Loucy (cell line): ENCODE results near the gene GBF1.

ENCODE experiments used
- H2AFZ ChIP-seq: fragments of 200-600 bp; sonication (generic); 2 replicates; pipeline ENCODE4 v1.6.0; 2016; ENCODE audit warnings: antibody characterized with exemption, mild to moderate bottlenecking, low read length, moderate library complexity
- H3F3A ChIP-seq: fragments of 200-600 bp; 2 replicates; pipeline ENCODE4 v1.6.0; 2016; ENCODE audit warnings: antibody characterized with exemption, low read depth, mild to moderate bottlenecking
- H3K27me3 ChIP-seq: fragments of 200-600 bp; sonication (generic); 2 replicates; pipeline ENCODE4 v1.6.1; 2014; ENCODE audit warnings: low read length, mild to moderate bottlenecking; ENCODE audit not compliant: insufficient read depth, poor library complexity, severe bottlenecking
- H3K36me3 ChIP-seq: fragments of 200-600 bp; sonication (generic); 2 replicates; pipeline ENCODE4 v1.6.1; 2016; ENCODE audit warnings: low read length; ENCODE audit not compliant: insufficient read depth
- H3K4me1 ChIP-seq: fragments of 200-600 bp; sonication (generic); 2 replicates; pipeline ENCODE4 v1.5.1; 2014; ENCODE audit warnings: low read length, mild to moderate bottlenecking; ENCODE audit not compliant: insufficient read depth, poor library complexity, severe bottlenecking
- H3K4me2 ChIP-seq: fragments of 200-600 bp; sonication (generic); 2 replicates; pipeline ENCODE4 v1.6.0; 2014; ENCODE audit warnings: antibody characterized with exemption, low read length, low read depth, mild to moderate bottlenecking; ENCODE audit not compliant: poor library complexity, severe bottlenecking
- H3K4me3 ChIP-seq: fragments of 200-600 bp; sonication (generic); 2 replicates; pipeline ENCODE4 v1.5.1; 2014; ENCODE audit warnings: low read length, mild to moderate bottlenecking, mixed read lengths; ENCODE audit not compliant: poor library complexity, severe bottlenecking
- H3K79me2 ChIP-seq: fragments of 200-600 bp; sonication (generic); 2 replicates; pipeline ENCODE4 v1.6.1; 2014; ENCODE audit warnings: low read length; ENCODE audit not compliant: insufficient read depth
- H3K9ac ChIP-seq: fragments of 200-600 bp; sonication (generic); 2 replicates; pipeline ENCODE4 v1.6.0; 2014; ENCODE audit warnings: mild to moderate bottlenecking, low read depth, low read length, moderate library complexity; ENCODE audit not compliant: poor library complexity, severe bottlenecking
- H3K9me2 ChIP-seq: fragments of 200-600 bp; sonication (generic); replicated peaks from 2 replicates; pipeline ENCODE4 v1.6.1; 2016; ENCODE audit warnings: low read depth, low read length, mixed read lengths
- H3K9me3 ChIP-seq: fragments of 200-600 bp; sonication (generic); 2 replicates; pipeline ENCODE4 v1.6.1; 2014; ENCODE audit warnings: mild to moderate bottlenecking, antibody characterized with exemption, low read length, low read depth; ENCODE audit not compliant: insufficient read depth
- H4K20me1 ChIP-seq: fragments of 200-600 bp; sonication (generic); 2 replicates; pipeline ENCODE4 v1.6.0; 2014; ENCODE audit warnings: antibody characterized with exemption, low read length, mild to moderate bottlenecking; ENCODE audit not compliant: insufficient read depth, poor library complexity, severe bottlenecking
- CTCF ChIP-seq: fragments of 200-600 bp; sonication (generic); conservative IDR thresholded peaks from 2 replicates; pipeline ENCODE4 v1.5.1; 2014; ENCODE audit warnings: mild to moderate bottlenecking, antibody characterized with exemption, low read length
- EZH2phosphoT487 ChIP-seq: fragments of 200-600 bp; IDR thresholded peaks from 2 replicates; pipeline ENCODE4 v1.6.1; 2018; ENCODE audit warnings: antibody characterized with exemption, mild to moderate bottlenecking, moderate library complexity, borderline replicate concordance

GBF1 gene

GRCh38 chr10:102220612-102221011 is 24.7 kb upstream of the GBF1 start:
- Histone ChIP-seq H2AFZ (no peak overlapping the region), H3K4me1 (peaks cover 5% of the 10 kb centered on the region), H3K4me3 (no peak overlapping the region), H3K27me3 (no peaks in the 10 kb centered on the region), H3F3A (no peaks in the 10 kb centered on the region), H3K9ac (no peak overlapping the region), H3K4me2 (no peak overlapping the region), H3K9me3 (no peaks in the 10 kb centered on the region), H3K9me2 (no peaks in the 10 kb centered on the region), H3K36me3 (no peaks in the 10 kb centered on the region), H4K20me1 (no peaks in the 10 kb centered on the region), H3K79me2 (no peaks in the 10 kb centered on the region)
- TF ChIP-seq CTCF (no peak), EZH2phosphoT487 (no peak)

- no peaks in the 10 kb centered on the region for H3K9me3 ChIP-seq
These were observed 22.5 kb upstream of the GBF1 start for GRCh38 chr10:102222797-102223196.

GRCh38 chr10:102225646-102226541 is 19.4 kb upstream of the GBF1 start, which contains the start of gene ELOVL3:
TSS of gene ELOVL3 (plus strand) at chr10:102226299. CDS start at chr10:102226549, 250 bp downstream.
- peak within 1 kb of the TSS; percentile 57 for H3K9ac ChIP-seq
- H3K4me2 ChIP-seq, result peak within 1 kb of the TSS; percentile 82
- H3K79me2 ChIP-seq, result no peaks in the 10 kb centered on the region
- H3K4me3 ChIP-seq, result peak within 1 kb of the TSS; percentile 68
- no peaks in the 10 kb centered on the region for H3K9me3 ChIP-seq
- H2AFZ ChIP-seq, result peak within 1 kb of the TSS; percentile 89
- H3K4me1 ChIP-seq, result peaks cover 14% of the 10 kb centered on the region
- no peaks in the 10 kb centered on the region for H4K20me1 ChIP-seq
- H3K9me2 ChIP-seq, result no peaks in the 10 kb centered on the region
- no peaks in the 10 kb centered on the region for H3K36me3 ChIP-seq
- H3F3A ChIP-seq, result no peaks in the 10 kb centered on the region
- H3K27me3 ChIP-seq, result no peaks in the 10 kb centered on the region
- TF ChIP-seq EZH2phosphoT487, result no peak
- TF ChIP-seq CTCF, result no peak

More at GRCh38 chr10:102222797-102223196, 22.5 kb upstream of the GBF1 start:
- Histone ChIP-seq H3K4me1 (peaks cover 14% of the 10 kb centered on the region), H3K4me3 (no peak overlapping the region), H4K20me1 (no peaks in the 10 kb centered on the region), H3F3A (no peaks in the 10 kb centered on the region), H3K27me3 (no peaks in the 10 kb centered on the region), H2AFZ (no peak overlapping the region), H3K4me2 (no peak overlapping the region), H3K9ac (no peak overlapping the region), H3K79me2 (no peaks in the 10 kb centered on the region), H3K9me2 (no peaks in the 10 kb centered on the region), H3K36me3 (no peaks in the 10 kb centered on the region)
- TF ChIP-seq CTCF (no peak), EZH2phosphoT487 (no peak)
